DOHH2 (cell line): ENCODE data around the gene ZNF367.

Experiments
- EZH2phosphoT487 ChIP-seq: fragments of 200-600 bp; sonication (generic); IDR thresholded peaks from 2 replicates; pipeline ENCODE4 v1.6.1; 2017; ENCODE audit warnings: borderline replicate concordance, mild to moderate bottlenecking, antibody characterized with exemption, low read length, moderate library complexity, mixed read lengths
- TF ChIP-seq, protein P1 (sequence below): fragments of 200-600 bp; sonication (generic); IDR thresholded peaks from one replicate; pipeline ENCODE4 v1.5.1; 2014; ENCODE audit warnings: antibody characterized with exemption, mild to moderate bottlenecking, low read depth, low read length; ENCODE audit not compliant: poor library complexity, severe bottlenecking

DNA sequence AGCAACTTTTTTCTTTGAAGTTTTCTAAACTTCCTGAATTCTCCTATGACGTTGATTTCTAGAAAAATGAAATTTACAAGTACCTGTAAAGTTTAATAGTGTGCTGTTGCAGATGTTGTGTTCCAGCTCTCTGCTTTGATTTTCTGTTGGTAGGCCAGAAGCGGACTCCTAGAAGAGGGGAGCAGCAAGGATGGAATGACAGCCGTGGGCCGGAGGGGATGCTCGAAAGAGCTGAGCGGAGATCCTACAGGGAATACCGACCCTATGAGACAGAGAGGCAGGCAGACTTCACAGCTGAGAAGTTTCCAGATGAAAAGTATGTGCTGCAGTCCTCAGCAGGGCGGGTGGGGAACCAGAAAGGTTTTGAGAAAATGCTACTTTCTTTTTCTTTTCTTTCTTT, 40.1 kb upstream of the ZNF367 start:
- TF ChIP-seq, protein P1, sequence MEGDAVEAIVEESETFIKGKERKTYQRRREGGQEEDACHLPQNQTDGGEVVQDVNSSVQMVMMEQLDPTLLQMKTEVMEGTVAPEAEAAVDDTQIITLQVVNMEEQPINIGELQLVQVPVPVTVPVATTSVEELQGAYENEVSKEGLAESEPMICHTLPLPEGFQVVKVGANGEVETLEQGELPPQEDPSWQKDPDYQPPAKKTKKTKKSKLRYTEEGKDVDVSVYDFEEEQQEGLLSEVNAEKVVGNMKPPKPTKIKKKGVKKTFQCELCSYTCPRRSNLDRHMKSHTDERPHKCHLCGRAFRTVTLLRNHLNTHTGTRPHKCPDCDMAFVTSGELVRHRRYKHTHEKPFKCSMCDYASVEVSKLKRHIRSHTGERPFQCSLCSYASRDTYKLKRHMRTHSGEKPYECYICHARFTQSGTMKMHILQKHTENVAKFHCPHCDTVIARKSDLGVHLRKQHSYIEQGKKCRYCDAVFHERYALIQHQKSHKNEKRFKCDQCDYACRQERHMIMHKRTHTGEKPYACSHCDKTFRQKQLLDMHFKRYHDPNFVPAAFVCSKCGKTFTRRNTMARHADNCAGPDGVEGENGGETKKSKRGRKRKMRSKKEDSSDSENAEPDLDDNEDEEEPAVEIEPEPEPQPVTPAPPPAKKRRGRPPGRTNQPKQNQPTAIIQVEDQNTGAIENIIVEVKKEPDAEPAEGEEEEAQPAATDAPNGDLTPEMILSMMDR, result no peak
- no peak for TF ChIP-seq EZH2phosphoT487
